PC-3 (cell line): Measurements from ENCODE around the gene SPINT3. TPM values are rescaled to one million over a fixed set of nuclear protein-coding genes. Genes with fewer than 3 reads are reported as not detected.
"Not testable (repeated sequence)": the region's sequence is repeated elsewhere in the genome, so short reads cannot be mapped to it uniquely, and the experiment has no call there.

Experiments
- ATAC-seq: fragments of 200-7000 bp; cut with Tn5 transposase; 2 replicates; pipeline ENCODE4 v1.9.1; 2020; ENCODE audit warnings: mild to moderate bottlenecking, moderate library complexity
- BruUV-seq: library from RNA; stranded (reverse); fragments of 400-500 nt; replicated peaks from 2 replicates; lab custom pipeline; 2021; lab: Mats Ljungman, UMichigan
- CTCF ChIA-PET: fragments of 300-600 bp; sonication (Branson Sonifier 250); formaldehyde crosslinking; loops from one replicate; lab custom pipeline; 2022; ENCODE audit warnings: antibody characterized with exemption; lab: Charles Lee
- POLR2A ChIA-PET: fragments of 300-600 bp; sonication (Branson Sonifier 250); formaldehyde crosslinking; loops from one replicate; lab custom pipeline; 2022; ENCODE audit warnings: antibody characterized with exemption; ENCODE audit not compliant: unreplicated experiment; lab: Charles Lee
- DNase-seq: peaks from one replicate; pipeline ENCODE4 v3.0.0-alpha.2; 2015
- H2AFZ ChIP-seq: fragments of 300-600 bp; sonication (generic); 2 replicates; pipeline ENCODE4 v1.6.0; 2016; ENCODE audit warnings: antibody characterized with exemption, low read length
- H3F3A ChIP-seq: fragments of 300-600 bp; sonication (generic); one replicate; pipeline ENCODE4 v1.6.0; 2017; ENCODE audit warnings: antibody characterized with exemption, low read length, control low read depth, mild to moderate bottlenecking; ENCODE audit not compliant: unreplicated experiment
- H3K27ac ChIP-seq: fragments of 300-600 bp; sonication (generic); 2 replicates; pipeline ENCODE4 v1.5.1; 2016; ENCODE audit warnings: mild to moderate bottlenecking, low read length
- H3K27me3 ChIP-seq: fragments of 300-600 bp; sonication (generic); 2 replicates; pipeline ENCODE4 v1.6.1; 2016; ENCODE audit warnings: low read length, mixed read lengths
- H3K36me3 ChIP-seq: fragments of 300-600 bp; sonication (generic); 2 replicates; pipeline ENCODE4 v1.6.1; 2016; ENCODE audit warnings: low read depth, mixed run types, low read length, mixed read lengths
- H3K4me1 ChIP-seq: fragments of 300-600 bp; sonication (generic); 2 replicates; pipeline ENCODE4 v1.5.1; 2016; ENCODE audit warnings: low read length; ENCODE audit not compliant: insufficient read depth
- H3K4me2 ChIP-seq: fragments of 300-600 bp; sonication (generic); 2 replicates; pipeline ENCODE4 v1.6.0; 2016; ENCODE audit warnings: low read length
- H3K4me3 ChIP-seq: fragments of 300-600 bp; sonication (generic); 2 replicates; pipeline ENCODE4 v1.5.1; 2016; ENCODE audit warnings: mild to moderate bottlenecking, low read length, mixed read lengths
- H3K79me2 ChIP-seq: fragments of 300-600 bp; sonication (generic); 2 replicates; pipeline ENCODE4 v1.6.1; 2017; ENCODE audit warnings: low read length, mixed read lengths
- H3K9ac ChIP-seq: fragments of 300-600 bp; sonication (generic); 2 replicates; pipeline ENCODE4 v1.6.0; 2016; ENCODE audit warnings: mild to moderate bottlenecking, low read length
- H3K9me2 ChIP-seq: fragments of 300-600 bp; sonication (generic); replicated peaks from 2 replicates; pipeline ENCODE4 v1.6.1; 2016; ENCODE audit warnings: mixed run types, low read length, mixed read lengths
- H3K9me3 ChIP-seq: fragments of 300-600 bp; sonication (generic); 2 replicates; pipeline ENCODE4 v1.6.1; 2016; ENCODE audit warnings: low read length, mixed read lengths
- H4K20me1 ChIP-seq: fragments of 300-600 bp; sonication (generic); 2 replicates; pipeline ENCODE4 v1.6.1; 2016; ENCODE audit warnings: low read length, mixed read lengths
- EZH2 ChIP-seq: fragments of 300-600 bp; sonication (generic); IDR thresholded peaks from one replicate; pipeline ENCODE4 v1.6.1; 2017; ENCODE audit warnings: antibody characterized with exemption, mild to moderate bottlenecking, low read length; ENCODE audit not compliant: unreplicated experiment
- EZH2phosphoT487 ChIP-seq: fragments of 300-600 bp; sonication (generic); IDR thresholded peaks from 2 replicates; pipeline ENCODE4 v1.6.1; 2018; ENCODE audit warnings: mild to moderate bottlenecking, antibody characterized with exemption, low read length, borderline replicate concordance
- intact Hi-C: fragments of 100-400 bp; cut with micrococcal nuclease; formaldehyde crosslinking; loops from 2 replicates; pipeline ENCODE4 v1.9.0; 2023
- total RNA-seq: library from RNA; depleted of rRNA; stranded (reverse); fragments of >200 nt; gene quantifications from 2 replicates; pipeline ENCODE4 v1.2.3, GENCODE V29; 2014
- TF ChIP-seq, protein P1 (sequence below): fragments of 300-600 bp; sonication (generic); conservative IDR thresholded peaks from 2 replicates; pipeline ENCODE4 v1.5.1; 2017; ENCODE audit warnings: antibody characterized with exemption, low read depth, mild to moderate bottlenecking, low read length

SPINT3 gene
- total RNA-seq, 1 experiment from 2014 or later: not detected

DNA sequence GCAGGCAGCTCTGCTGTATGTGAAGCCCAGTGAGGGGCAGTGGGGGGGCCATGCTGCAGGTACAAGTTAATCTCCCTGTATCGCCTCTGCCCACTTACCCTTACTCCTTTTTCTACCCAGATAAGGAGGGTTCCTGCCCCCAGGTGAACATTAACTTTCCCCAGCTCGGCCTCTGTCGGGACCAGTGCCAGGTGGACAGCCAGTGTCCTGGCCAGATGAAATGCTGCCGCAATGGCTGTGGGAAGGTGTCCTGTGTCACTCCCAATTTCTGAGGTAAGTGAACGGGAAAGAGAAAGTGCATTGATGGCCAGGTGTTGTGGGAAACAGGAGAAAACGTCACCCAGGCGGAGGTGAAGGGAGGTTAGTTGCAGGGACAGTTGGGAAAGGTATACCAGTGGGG is 35.6 kb downstream of the SPINT3 start:
- no peak overlapping the region for H2AFZ ChIP-seq
- ChIA-PET POLR2A (no interaction called here), CTCF (no interaction called here)

DNA sequence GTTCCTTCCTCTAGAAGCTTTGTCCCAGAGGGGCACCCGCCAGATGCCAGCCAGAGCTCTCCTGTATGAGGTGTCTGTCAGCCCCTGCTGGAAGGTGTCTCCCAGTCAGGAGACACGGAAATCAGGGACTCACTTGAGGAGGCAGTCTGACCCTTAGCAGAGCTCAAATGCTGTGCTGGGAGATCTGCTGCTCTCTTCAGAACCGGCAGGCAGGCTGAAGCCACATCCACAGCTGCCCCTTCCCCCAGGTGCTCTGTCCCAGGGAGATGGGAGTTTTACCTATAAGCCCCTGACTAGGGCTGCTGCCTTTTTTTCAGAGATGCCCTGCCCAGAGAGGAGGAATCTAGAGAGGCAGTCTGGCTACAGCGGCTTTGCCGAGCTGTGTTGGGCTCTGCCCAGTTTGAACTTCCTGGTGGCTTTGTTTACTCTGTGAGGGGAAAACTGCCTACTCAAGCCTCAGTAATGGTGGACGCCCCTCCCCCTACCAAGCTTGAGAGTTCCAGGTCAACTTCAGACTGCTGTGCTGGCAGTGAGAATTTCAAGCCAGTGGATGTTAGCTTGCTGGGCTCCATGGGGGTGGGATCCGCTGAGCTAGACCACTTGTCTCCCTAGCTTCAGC is 37.8 kb downstream of the SPINT3 start:
- H3K27me3 ChIP-seq, H3K27ac ChIP-seq, intact Hi-C loops, H3K4me2 ChIP-seq, H3K79me2 ChIP-seq, ATAC-seq, H2AFZ ChIP-seq, H3K9me3 ChIP-seq, DNase-seq, H4K20me1 ChIP-seq, CTCF ChIA-PET, H3K36me3 ChIP-seq, H3K4me1 ChIP-seq, H3K4me3 ChIP-seq, BruUV-seq, H3F3A ChIP-seq, H3K9me2 ChIP-seq, H3K9ac ChIP-seq: not testable (repeated sequence)
- POLR2A ChIA-PET: interaction anchor here (0.6 kb wide), 1 partner anchor 1496 kb away, joined by 5 read pairs; no protein-coding TSS in a partner anchor

More for the DNA sequence above, 35.6 kb downstream of the SPINT3 start:
- ATAC-seq: no peak
- Histone ChIP-seq H3K79me2 (no peaks in the 10 kb centered on the region), H3K27me3 (peaks cover 9% of the 10 kb centered on the region; the same call in 1 of the 2 replicates), H3K9me2 (no peaks in the 10 kb centered on the region), H3K9ac (no peak overlapping the region), H3K4me1 (no peaks in the 10 kb centered on the region), H3K4me3 (no peak overlapping the region), H3K4me2 (no peak overlapping the region), H3K36me3 (no peaks in the 10 kb centered on the region), H3K27ac (no peak overlapping the region), H3F3A (no peaks in the 10 kb centered on the region), H4K20me1 (no peaks in the 10 kb centered on the region), H3K9me3 (no peaks in the 10 kb centered on the region)
- no peak for DNase-seq
- intact Hi-C loops: no loop called here
- BruUV-seq: no TSS peak
- no peak for TF ChIP-seq EZH2
- TF ChIP-seq, protein P1, sequence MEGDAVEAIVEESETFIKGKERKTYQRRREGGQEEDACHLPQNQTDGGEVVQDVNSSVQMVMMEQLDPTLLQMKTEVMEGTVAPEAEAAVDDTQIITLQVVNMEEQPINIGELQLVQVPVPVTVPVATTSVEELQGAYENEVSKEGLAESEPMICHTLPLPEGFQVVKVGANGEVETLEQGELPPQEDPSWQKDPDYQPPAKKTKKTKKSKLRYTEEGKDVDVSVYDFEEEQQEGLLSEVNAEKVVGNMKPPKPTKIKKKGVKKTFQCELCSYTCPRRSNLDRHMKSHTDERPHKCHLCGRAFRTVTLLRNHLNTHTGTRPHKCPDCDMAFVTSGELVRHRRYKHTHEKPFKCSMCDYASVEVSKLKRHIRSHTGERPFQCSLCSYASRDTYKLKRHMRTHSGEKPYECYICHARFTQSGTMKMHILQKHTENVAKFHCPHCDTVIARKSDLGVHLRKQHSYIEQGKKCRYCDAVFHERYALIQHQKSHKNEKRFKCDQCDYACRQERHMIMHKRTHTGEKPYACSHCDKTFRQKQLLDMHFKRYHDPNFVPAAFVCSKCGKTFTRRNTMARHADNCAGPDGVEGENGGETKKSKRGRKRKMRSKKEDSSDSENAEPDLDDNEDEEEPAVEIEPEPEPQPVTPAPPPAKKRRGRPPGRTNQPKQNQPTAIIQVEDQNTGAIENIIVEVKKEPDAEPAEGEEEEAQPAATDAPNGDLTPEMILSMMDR: no peak
- no peak for TF ChIP-seq EZH2phosphoT487

DNA sequence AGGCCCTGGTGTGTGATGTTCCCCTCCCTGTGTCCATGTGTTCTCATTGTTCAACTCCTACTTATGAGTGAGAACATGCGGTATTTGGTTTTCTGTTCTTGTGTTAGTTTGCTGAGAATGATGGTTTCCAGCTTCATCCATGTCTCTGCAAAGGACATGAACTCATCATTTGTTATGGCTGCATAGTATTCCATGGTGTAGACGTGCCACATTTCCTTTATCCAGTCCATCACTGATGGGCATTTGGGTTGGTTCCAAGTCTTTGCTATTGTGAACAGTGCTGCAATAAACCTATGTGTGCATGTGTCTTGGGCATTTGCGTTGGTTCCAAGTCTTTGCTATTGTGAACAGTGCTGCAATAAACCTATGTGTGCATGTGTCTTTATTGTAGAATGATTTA is 43.1 kb downstream of the SPINT3 start:
- H3K4me2 ChIP-seq, POLR2A ChIA-PET, H3F3A ChIP-seq: not testable (repeated sequence)

DNA sequence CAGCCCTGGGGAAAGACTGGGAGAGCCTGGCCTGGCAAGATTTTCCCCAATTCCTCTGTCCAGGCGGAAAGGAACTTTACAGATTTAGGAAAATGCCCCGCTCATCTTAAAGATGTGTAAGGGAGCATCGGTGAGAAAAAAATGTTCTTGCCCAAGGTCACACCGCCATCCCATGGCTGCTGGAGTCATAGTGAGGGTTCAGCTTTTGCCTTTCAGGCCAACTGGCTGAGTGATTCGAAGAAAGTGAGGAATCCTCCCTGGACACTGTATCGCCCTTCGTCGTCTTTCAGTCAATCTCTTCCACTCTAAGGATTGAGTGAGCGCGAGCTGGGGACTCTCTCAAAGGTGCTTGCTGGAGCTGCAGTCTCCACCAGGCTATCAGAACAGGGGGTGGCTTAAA is 44.5 kb downstream of the SPINT3 start:
- no peaks in the 10 kb centered on the region for H4K20me1 ChIP-seq

More for the DNA sequence above, 43.1 kb downstream of the SPINT3 start:
- H3K9me2 ChIP-seq, H3K79me2 ChIP-seq, DNase-seq, H3K4me1 ChIP-seq, H3K9me3 ChIP-seq, H3K27ac ChIP-seq, BruUV-seq, intact Hi-C loops, H3K36me3 ChIP-seq, H3K4me3 ChIP-seq, H4K20me1 ChIP-seq, H3K27me3 ChIP-seq, H2AFZ ChIP-seq, ATAC-seq, CTCF ChIA-PET, H3K9ac ChIP-seq: not testable (repeated sequence)

More for the DNA sequence above, 44.5 kb downstream of the SPINT3 start:
- Histone ChIP-seq H3F3A (no peaks in the 10 kb centered on the region), H3K27me3 (peaks cover 6% of the 10 kb centered on the region; the same call in 1 of the 2 replicates), H3K4me1 (no peaks in the 10 kb centered on the region), H3K36me3 (no peaks in the 10 kb centered on the region), H3K9me3 (no peaks in the 10 kb centered on the region), H2AFZ (no peak overlapping the region), H3K4me3 (no peak overlapping the region), H3K79me2 (no peaks in the 10 kb centered on the region), H3K9me2 (no peaks in the 10 kb centered on the region), H3K4me2 (no peak overlapping the region), H3K9ac (no peak overlapping the region), H3K27ac (no peak overlapping the region)
- ChIA-PET POLR2A (no interaction called here), CTCF (no interaction called here)
- ATAC-seq: no peak
- BruUV-seq: no TSS peak
- intact Hi-C loops: no loop called here
- DNase-seq: no peak
- no peak for TF ChIP-seq EZH2phosphoT487
- no peak for TF ChIP-seq EZH2
- TF ChIP-seq, protein P1: no peak
